Stimulated activated CD8-positive, alpha-beta memory T cell treated with anti-CD3 and anti-CD28 coated beads, Interleukin-4, amount 100 ng/mL, for 1 hour (primary cell): ENCODE measurements around the gene PIK3R1.
"Not testable (repeated sequence)": the region's sequence is repeated elsewhere in the genome, so short reads cannot be mapped to it uniquely, and the experiment has no call there.

Experiments
- DNase-seq, 2 donors: peaks; one replicate each; pipeline ENCODE4 v3.0.0-alpha.2; 2020; ENCODE audit warnings: low read depth in 2 of 2, low spot score in 1 of 2

PIK3R1 gene

GRCh38 chr5:68192679-68193060 is 22.9 kb upstream of the PIK3R1 start:
- no peak for DNase-seq

- DNase-seq: no peak
Measured at GRCh38 chr5:68193481-68194036, 22.0 kb upstream of the PIK3R1 start.

- no peak for DNase-seq
Measured at GRCh38 chr5:68194386-68194785, 21.2 kb upstream of the PIK3R1 start.

GRCh38 chr5:68195137-68195536 is 20.4 kb upstream of the PIK3R1 start:
- DNase-seq: no peak

GRCh38 chr5:68196876-68197275 is 18.7 kb upstream of the PIK3R1 start:
- no peak for DNase-seq

GRCh38 chr5:68200288-68200687 is 15.3 kb upstream of the PIK3R1 start:
- no peak for DNase-seq

- DNase-seq: not testable (repeated sequence)
Measured at GRCh38 chr5:68210654-68211053, 4.9 kb upstream of the PIK3R1 start.

GRCh38 chr5:68214482-68215207 is 911 bp upstream of the PIK3R1 start:
- DNase-seq: no peak

GRCh38 chr5:68215898-68216244 is 315 bp downstream of the PIK3R1 start:
- DNase-seq: peak in 1 of 2 donors; percentile 43

GRCh38 chr5:68216245-68217046 is 890 bp downstream of the PIK3R1 start:
- peak; percentile 23 to 28 for DNase-seq

- no peak for DNase-seq
Measured at GRCh38 chr5:68217047-68217355, 1.4 kb downstream of the PIK3R1 start.

GRCh38 chr5:68217528-68217927 is 2.0 kb downstream of the PIK3R1 start:
- DNase-seq: no peak

- no peak for DNase-seq
Measured at GRCh38 chr5:68219161-68219816, 3.7 kb downstream of the PIK3R1 start.

- no peak for DNase-seq
Measured at GRCh38 chr5:68220260-68220659, 4.7 kb downstream of the PIK3R1 start.

- DNase-seq: no peak
Measured at GRCh38 chr5:68220914-68221313, 5.4 kb downstream of the PIK3R1 start.

GRCh38 chr5:68221488-68221887 is 5.9 kb downstream of the PIK3R1 start:
- no peak for DNase-seq

- no peak for DNase-seq
Measured at GRCh38 chr5:68222310-68222709, 6.8 kb downstream of the PIK3R1 start.

GRCh38 chr5:68222824-68223354 is 7.3 kb downstream of the PIK3R1 start:
- no peak for DNase-seq

GRCh38 chr5:68223904-68224303 is 8.3 kb downstream of the PIK3R1 start:
- no peak for DNase-seq

- DNase-seq: no peak
Measured at GRCh38 chr5:68224509-68225187, 9.1 kb downstream of the PIK3R1 start.
